Aorta (tissue), 5 donors: ENCODE data around the gene FSHR. TPM values are rescaled to one million over a fixed set of nuclear protein-coding genes. Genes with fewer than 3 reads are reported as not detected.

ENCODE experiments used
- ATAC-seq: fragments of 200-7000 bp; cut with Tn5 transposase; one replicate; pipeline ENCODE4 v1.9.1; 2022; ENCODE audit warnings: moderate library complexity; ENCODE audit not compliant: low FRiP score
- DNase-seq, 2 donors: peaks; one replicate each; pipeline ENCODE4 v3.0.0-alpha.2; 2020
- H3K27ac ChIP-seq, 2 donors: one replicate each; pipeline ENCODE4 v1.5.1; 2013; ENCODE audit warnings: low read length in 2 of 2, mild to moderate bottlenecking in 2 of 2, moderate library complexity in 2 of 2, control low read depth in 1 of 2, inconsistent platforms in 1 of 2, low read depth in 1 of 2
- H3K27me3 ChIP-seq, 2 donors: one replicate each; pipeline ENCODE4 v1.6.1; 2013; ENCODE audit warnings: control low read depth in 1 of 2, low read length in 1 of 2, mild to moderate bottlenecking in 1 of 2, moderate library complexity in 1 of 2; ENCODE audit not compliant: insufficient read depth in 2 of 2, control insufficient read depth in 1 of 2
- H3K36me3 ChIP-seq, 2 donors: one replicate each; pipeline ENCODE4 v1.6.1; 2013; ENCODE audit warnings: control low read depth in 1 of 2, low read length in 1 of 2, mild to moderate bottlenecking in 1 of 2; ENCODE audit not compliant: insufficient read depth in 2 of 2, control insufficient read depth in 1 of 2
- H3K4me1 ChIP-seq, 2 donors: one replicate each; pipeline ENCODE4 v1.6.1; 2013; ENCODE audit warnings: low read length in 2 of 2, control low read depth in 1 of 2, mild to moderate bottlenecking in 1 of 2, moderate library complexity in 1 of 2; ENCODE audit not compliant: insufficient read depth in 2 of 2, control insufficient read depth in 1 of 2
- H3K4me3 ChIP-seq, 2 donors: one replicate each; pipeline ENCODE4 v1.5.1; 2013; ENCODE audit warnings: low read length in 2 of 2, control low read depth in 1 of 2, mild to moderate bottlenecking in 1 of 2
- H3K9me3 ChIP-seq: one replicate; pipeline ENCODE4 v1.6.1; 2013; ENCODE audit warnings: mild to moderate bottlenecking, low read length; ENCODE audit not compliant: control insufficient read depth
- WGBS, 2 donors: extraction: QIAGEN DNeasy Blood & Tissue Kit; methylation state at CpG; one replicate each; pipeline ENCODE4 v1.1.7; 2013; 5-methylcytosine and 5-hydroxymethylcytosine counted together
- intact Hi-C, 2 donors: fragments of 100-400 bp; cut with DNase I; formaldehyde crosslinking; loops; one replicate each; pipeline versions ENCODE4 v1.14.2 to v1.15.0; 2022
- polyA plus RNA-seq, 2 donors: library from polyadenylated mRNA; stranded (reverse); fragments of 200-250 nt; gene quantifications; one replicate each; pipeline ENCODE4 v1.2.3, GENCODE V29; 2013
- total RNA-seq, 2 donors: library from RNA; stranded (reverse); fragmentation: NEBNext Ultra II Directional; extraction: Animal tissue kit (Norgen Biotek cat#: 25700); gene quantifications; one replicate each; pipeline ENCODE4 v1.2.1, GENCODE V29; 2021
- donor health status: healthy with polysubstance abuse.
- donor health status: Bipolar disorder and iron deficiency.
- donor health status: DM: no; HTN: no; CAD: no.
- donor health status: DM: no; HTN: no; CAD: no.
- donor health status: DM: yes; HTN: yes; CAD: no.

FSHR gene
- total and polyA plus RNA-seq, 4 donors, result not detected

- Histone ChIP-seq H3K27ac (no peak overlapping the region), H3K4me1 (no peaks in the 10 kb centered on the region), H3K9me3 (peaks cover 7% of the 10 kb centered on the region), H3K4me3 (no peak overlapping the region), H3K27me3 (peaks cover 0 to 2% of the 10 kb centered on the region in 2 donors), H3K36me3 (no peaks in the 10 kb centered on the region)
- 58 to 63% methylated on average over 3 of the region's 3 CpGs for WGBS, 2 donors
- intact Hi-C loops, result no loop called here
- DNase-seq, result no peak
- no peak for ATAC-seq
Measured at GRCh38 chr2:49174750-49175149, 20.4 kb upstream of the FSHR start.

DNA sequence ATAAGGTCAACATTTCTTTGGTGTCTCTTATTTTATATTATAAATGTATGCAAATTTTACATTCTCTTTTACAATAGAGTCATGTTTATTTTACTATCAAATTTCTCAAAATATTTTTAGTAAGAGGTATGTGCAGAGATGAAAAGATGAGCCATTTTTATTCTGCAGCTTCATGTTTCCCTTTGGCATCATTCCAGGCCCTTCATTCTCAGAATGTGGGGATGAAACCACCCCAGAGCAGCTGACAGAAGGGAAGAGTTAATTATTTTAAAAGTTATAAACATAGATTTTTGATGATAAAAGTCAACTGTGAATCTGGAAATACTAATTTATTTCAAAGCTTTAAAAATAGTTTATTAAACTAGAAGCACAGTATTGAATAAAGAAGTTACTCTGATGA, 12.8 kb upstream of the FSHR start:
- no peak overlapping the region for H3K4me3 ChIP-seq
- H3K27me3 ChIP-seq, result no peaks in the 10 kb centered on the region
- H3K9me3 ChIP-seq, result peaks cover 11% of the 10 kb centered on the region
- intact Hi-C loops, result no loop called here
- H3K27ac ChIP-seq, result no peak overlapping the region
- H3K36me3 ChIP-seq, result no peaks in the 10 kb centered on the region
- DNase-seq (no peak), ATAC-seq (no peak)
- H3K4me1 ChIP-seq, result no peaks in the 10 kb centered on the region

GRCh38 chr2:49165662-49166061, 11.3 kb upstream of the FSHR start:
- no peaks in the 10 kb centered on the region for H3K36me3 ChIP-seq
- intact Hi-C loops, result no loop called here
- 62 to 78% methylated on average over 3 of the region's 3 CpGs for WGBS, 2 donors
- H3K4me3 ChIP-seq, result no peak overlapping the region
- no peaks in the 10 kb centered on the region for H3K27me3 ChIP-seq
- H3K9me3 ChIP-seq, result peaks cover 9% of the 10 kb centered on the region
- no peak for DNase-seq
- H3K27ac ChIP-seq, result no peak overlapping the region
- H3K4me1 ChIP-seq, result no peaks in the 10 kb centered on the region
- ATAC-seq, result no peak

DNA sequence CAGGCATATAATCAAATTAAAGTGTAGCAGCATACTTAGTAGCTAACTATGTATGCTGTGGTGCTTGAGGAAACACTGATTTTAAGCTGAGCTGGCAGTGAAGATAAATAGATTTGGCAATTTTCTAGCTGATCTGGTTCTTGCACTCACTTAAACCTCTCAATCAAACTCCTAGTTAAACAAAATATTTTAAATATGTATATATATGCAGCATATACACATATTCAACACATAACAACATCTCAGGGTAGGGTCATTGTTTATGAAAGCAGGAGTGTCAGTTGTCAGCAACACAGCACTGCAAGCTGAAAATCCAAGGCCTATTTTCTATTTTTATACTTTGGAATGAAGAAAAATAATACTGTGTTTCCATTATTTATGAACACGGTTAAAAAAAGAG, 10.4 kb upstream of the FSHR start:
- intact Hi-C loops, result no loop called here

DNA sequence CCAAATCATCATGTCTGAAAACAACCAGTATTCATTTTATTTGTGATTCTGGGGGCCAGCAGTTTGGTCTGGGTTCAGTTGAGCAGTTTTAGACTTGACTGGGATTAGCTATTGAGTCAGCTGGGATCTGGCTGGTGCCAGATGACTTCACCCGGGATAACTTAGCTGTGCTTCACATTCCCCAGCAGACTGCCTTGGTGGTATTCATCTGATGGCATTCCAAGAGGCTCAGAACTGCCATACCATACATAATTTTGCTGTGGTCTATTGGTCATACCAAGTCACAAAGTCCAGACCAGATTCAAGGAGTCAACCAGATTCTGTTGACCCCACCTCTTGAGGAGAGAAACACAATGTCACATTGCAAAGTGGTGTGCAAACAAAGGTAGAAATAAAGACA, 7.8 kb upstream of the FSHR start:
- Histone ChIP-seq H3K27ac (no peak overlapping the region), H3K27me3 (no peaks in the 10 kb centered on the region), H3K4me1 (no peaks in the 10 kb centered on the region), H3K36me3 (no peaks in the 10 kb centered on the region), H3K4me3 (no peak overlapping the region), H3K9me3 (no peaks in the 10 kb centered on the region)
- WGBS, 2 donors, result 32 to 39% methylated on average over 1 of the region's 1 CpG
- DNase-seq (no peak), ATAC-seq (no peak)
- intact Hi-C loops, result no loop called here

More for the DNA sequence above, 10.4 kb upstream of the FSHR start:
- Histone ChIP-seq H3K27me3 (no peaks in the 10 kb centered on the region), H3K4me3 (no peak overlapping the region), H3K9me3 (peaks cover 4% of the 10 kb centered on the region), H3K4me1 (no peaks in the 10 kb centered on the region), H3K36me3 (no peaks in the 10 kb centered on the region), H3K27ac (no peak overlapping the region)
- WGBS, 2 donors, result 4% methylated on average over 1 of the region's 1 CpG
- ATAC-seq, result no peak
- no peak for DNase-seq

DNA sequence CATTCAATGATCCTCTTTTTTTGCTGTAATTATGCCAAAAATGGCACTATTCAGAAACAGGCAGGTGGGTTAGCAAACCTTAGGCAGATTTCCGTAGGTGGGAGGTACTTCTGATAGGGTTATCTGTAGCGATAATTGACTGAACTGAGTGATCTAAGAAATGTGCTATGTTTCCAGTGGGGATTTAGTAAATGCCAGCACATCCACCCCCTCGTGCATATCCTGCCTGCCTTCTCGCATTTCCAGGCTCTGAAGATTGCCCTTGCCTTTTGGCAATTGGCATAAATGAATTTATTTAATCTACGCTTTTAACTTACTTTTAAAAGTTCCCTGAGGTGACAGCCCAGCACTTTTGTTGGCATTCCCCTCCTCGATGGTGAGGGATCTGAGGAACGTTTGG, 576 bp upstream of the FSHR start:
- 39 to 45% methylated on average over 7 of the region's 7 CpGs for WGBS, 2 donors
- Histone ChIP-seq H3K9me3 (no peaks in the 10 kb centered on the region), H3K36me3 (no peaks in the 10 kb centered on the region), H3K27ac (no peak overlapping the region), H3K4me1 (peaks cover 0 to 2% of the 10 kb centered on the region in 2 donors), H3K27me3 (no peaks in the 10 kb centered on the region), H3K4me3 (no peak overlapping the region)
- intact Hi-C loops, result no loop called here
- ATAC-seq, result no peak
- DNase-seq, result no peak

- Histone ChIP-seq H3K4me3 (no peak overlapping the region), H3K27me3 (no peaks in the 10 kb centered on the region), H3K9me3 (no peaks in the 10 kb centered on the region), H3K36me3 (no peaks in the 10 kb centered on the region), H3K27ac (no peak overlapping the region), H3K4me1 (peaks cover 0 to 2% of the 10 kb centered on the region in 2 donors)
- intact Hi-C loops, result no loop called here
- DNase-seq (no peak), ATAC-seq (no peak)
- WGBS, 2 donors, result 3 to 7% methylated on average over 2 of the region's 2 CpGs
Measured at GRCh38 chr2:49153252-49153651, 1.1 kb downstream of the FSHR start.

DNA sequence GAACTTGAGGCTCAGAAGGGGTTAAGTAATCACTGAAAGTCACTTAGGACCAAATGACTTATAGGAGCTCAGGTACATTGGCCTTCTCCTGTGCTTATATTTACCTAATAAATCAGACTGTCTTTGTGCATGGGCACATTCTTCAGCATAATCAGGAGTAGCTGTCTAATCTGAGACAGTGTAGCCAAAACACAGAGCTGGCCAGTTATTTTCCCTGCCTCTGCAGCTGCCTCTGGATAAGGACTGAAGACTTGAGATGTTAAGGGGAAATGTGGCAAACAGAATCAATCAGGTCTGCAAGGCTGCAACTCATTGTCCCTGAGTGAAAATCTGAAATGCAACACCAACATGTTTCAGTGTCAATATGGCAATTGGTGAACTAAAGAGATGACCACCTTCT, 1.5 kb downstream of the FSHR start:
- Histone ChIP-seq H3K4me3 (no peak overlapping the region), H3K4me1 (peaks cover 0 to 2% of the 10 kb centered on the region in 2 donors), H3K27me3 (no peaks in the 10 kb centered on the region), H3K27ac (no peak overlapping the region), H3K36me3 (no peaks in the 10 kb centered on the region), H3K9me3 (no peaks in the 10 kb centered on the region)
- intact Hi-C loops, result no loop called here
- no peak for ATAC-seq
- no peak for DNase-seq

DNA sequence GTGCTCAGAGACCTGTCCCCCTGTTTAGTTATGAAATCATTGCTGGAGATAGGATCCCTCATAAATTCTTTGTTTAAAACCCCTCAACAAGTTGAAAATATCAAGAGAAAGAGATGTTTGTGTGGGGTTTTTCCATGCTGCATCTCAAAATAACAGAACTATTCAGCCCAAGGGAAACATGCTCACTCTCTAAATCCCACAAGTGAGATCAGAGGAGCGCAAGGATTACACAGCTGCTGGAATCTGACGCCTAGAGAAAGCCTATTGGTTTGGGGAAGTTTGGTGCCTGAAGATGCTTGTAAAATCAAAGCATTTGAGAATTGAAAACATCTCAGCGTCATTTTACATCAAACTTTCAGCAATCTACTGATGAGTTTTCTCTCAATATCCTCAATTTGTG, 7.9 kb downstream of the FSHR start:
- intact Hi-C loops, result no loop called here
- 61 to 62% methylated on average over 3 of the region's 3 CpGs for WGBS, 2 donors
- no peak for DNase-seq
- Histone ChIP-seq H3K27me3 (no peaks in the 10 kb centered on the region), H3K4me1 (no peaks in the 10 kb centered on the region), H3K4me3 (no peak overlapping the region), H3K27ac (no peak overlapping the region), H3K9me3 (no peaks in the 10 kb centered on the region), H3K36me3 (no peaks in the 10 kb centered on the region)
- no peak for ATAC-seq
